ENCODE measurements around the gene EYA2. TPM values are rescaled to one million over a fixed set of nuclear protein-coding genes. Genes with fewer than 3 reads are reported as not detected.

Gene EYA2
- total RNA-seq, 1 donor from 2014 or later, result 1.8 TPM

GRCh38 chr20:47031821-47032220 is 137.2 kb downstream of the EYA2 start:
- H3K27me3 Mint-ChIP-seq (ENCODE audit: insufficient read depth, low read depth), result peaks cover 2% of the 10 kb centered on the region
- no peaks in the 10 kb centered on the region for H3K79me2 ChIP-seq (ENCODE audit: low read depth)
- no peak overlapping the region for H3K27ac Mint-ChIP-seq
- H3K4me1 Mint-ChIP-seq, result peaks cover 21% of the 10 kb centered on the region
- H3K9me3 Mint-ChIP-seq, result peaks cover 9% of the 10 kb centered on the region
- H2AFZ ChIP-seq (replicated peaks), result peak overlapping the region; percentile 55
- peak overlapping the region; percentile 64 for H3K4me2 ChIP-seq
- H3K4me1 ChIP-seq, result peaks cover 25% of the 10 kb centered on the region
- no peak overlapping the region for H3K4me3 Mint-ChIP-seq
- TF ChIP-seq, protein P1, sequence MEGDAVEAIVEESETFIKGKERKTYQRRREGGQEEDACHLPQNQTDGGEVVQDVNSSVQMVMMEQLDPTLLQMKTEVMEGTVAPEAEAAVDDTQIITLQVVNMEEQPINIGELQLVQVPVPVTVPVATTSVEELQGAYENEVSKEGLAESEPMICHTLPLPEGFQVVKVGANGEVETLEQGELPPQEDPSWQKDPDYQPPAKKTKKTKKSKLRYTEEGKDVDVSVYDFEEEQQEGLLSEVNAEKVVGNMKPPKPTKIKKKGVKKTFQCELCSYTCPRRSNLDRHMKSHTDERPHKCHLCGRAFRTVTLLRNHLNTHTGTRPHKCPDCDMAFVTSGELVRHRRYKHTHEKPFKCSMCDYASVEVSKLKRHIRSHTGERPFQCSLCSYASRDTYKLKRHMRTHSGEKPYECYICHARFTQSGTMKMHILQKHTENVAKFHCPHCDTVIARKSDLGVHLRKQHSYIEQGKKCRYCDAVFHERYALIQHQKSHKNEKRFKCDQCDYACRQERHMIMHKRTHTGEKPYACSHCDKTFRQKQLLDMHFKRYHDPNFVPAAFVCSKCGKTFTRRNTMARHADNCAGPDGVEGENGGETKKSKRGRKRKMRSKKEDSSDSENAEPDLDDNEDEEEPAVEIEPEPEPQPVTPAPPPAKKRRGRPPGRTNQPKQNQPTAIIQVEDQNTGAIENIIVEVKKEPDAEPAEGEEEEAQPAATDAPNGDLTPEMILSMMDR (IDR thresholded peaks at IDR 0.05), result no peak
- no peak for TF ChIP-seq EZH2 (IDR thresholded peaks at IDR 0.05)
- TF ChIP-seq EZH2phosphoT487 (IDR thresholded peaks at IDR 0.05), result no peak
- H3K27me3 ChIP-seq, result no peaks in the 10 kb centered on the region
- H3K4me3 ChIP-seq, result no peak overlapping the region
- H3K9ac ChIP-seq, result no peak overlapping the region
- H3F3A ChIP-seq (ENCODE audit: low read depth), result peaks cover 12% of the 10 kb centered on the region
- H3K36me3 ChIP-seq, result no peaks in the 10 kb centered on the region
- H4K20me1 ChIP-seq (ENCODE audit: low read depth), result no peaks in the 10 kb centered on the region
- no peaks in the 10 kb centered on the region for H3K36me3 Mint-ChIP-seq
- H3K27ac ChIP-seq, result peak overlapping the region; percentile 60
- peak; percentile 69 for DNase-seq (ENCODE audit: low spot score)
- H3K9me3 ChIP-seq (ENCODE audit: low read depth), result no peaks in the 10 kb centered on the region

DNA sequence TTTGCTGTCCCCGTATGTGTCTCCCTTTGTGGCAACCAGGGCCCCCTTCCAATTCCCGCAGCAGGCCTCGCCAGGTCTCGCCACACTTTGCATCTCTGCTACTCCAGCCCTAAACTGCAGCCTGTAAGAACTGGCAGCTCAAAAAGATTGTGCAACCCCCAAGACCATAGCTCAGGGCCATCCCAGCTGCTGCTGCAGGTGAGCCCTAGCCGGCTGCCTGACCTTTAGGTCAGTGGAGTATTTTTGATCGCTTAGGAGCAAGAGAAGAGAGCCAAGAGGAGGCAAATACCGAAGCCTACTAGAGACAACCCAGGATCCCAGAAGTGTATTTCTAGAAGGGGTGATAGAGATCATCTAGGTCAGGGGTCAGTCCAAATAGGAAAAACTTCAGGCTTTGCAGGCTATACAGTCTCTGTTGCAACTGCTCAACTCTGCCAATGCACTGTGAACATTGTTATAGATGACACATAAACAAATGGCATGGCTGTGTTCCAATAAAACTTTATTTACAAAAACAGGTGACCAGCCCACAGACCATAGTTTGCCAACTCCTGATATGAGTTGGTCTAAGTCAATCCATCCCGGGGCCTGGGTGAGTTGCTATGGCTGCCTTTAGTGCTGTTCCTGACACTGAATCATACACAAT is 138.4 kb downstream of the EYA2 start:
- H4K20me1 ChIP-seq (ENCODE audit: low read depth), result no peaks in the 10 kb centered on the region
- H3K9me3 Mint-ChIP-seq, result peaks cover 6% of the 10 kb centered on the region
- H3K36me3 ChIP-seq, result no peaks in the 10 kb centered on the region
- peaks cover 21% of the 10 kb centered on the region for H3K4me1 Mint-ChIP-seq
- no peak overlapping the region for H3K4me3 ChIP-seq
- H3K9me3 ChIP-seq (ENCODE audit: low read depth), result no peaks in the 10 kb centered on the region
- TF ChIP-seq EZH2phosphoT487 (IDR thresholded peaks at IDR 0.05) (no peak), EZH2 (IDR thresholded peaks at IDR 0.05) (no peak)
- TF ChIP-seq, protein P1 (IDR thresholded peaks at IDR 0.05), result no peak
- no peak for DNase-seq (ENCODE audit: low spot score)
- H3K36me3 Mint-ChIP-seq, result no peaks in the 10 kb centered on the region
- peaks cover 25% of the 10 kb centered on the region for H3K4me1 ChIP-seq
- no peak overlapping the region for H3K27ac Mint-ChIP-seq
- H3K27me3 ChIP-seq, result no peaks in the 10 kb centered on the region
- no peaks in the 10 kb centered on the region for H3K79me2 ChIP-seq (ENCODE audit: low read depth)
- peaks cover 2% of the 10 kb centered on the region for H3K27me3 Mint-ChIP-seq (ENCODE audit: insufficient read depth, low read depth)
- peaks cover 12% of the 10 kb centered on the region for H3F3A ChIP-seq (ENCODE audit: low read depth)
- H3K4me3 Mint-ChIP-seq, result no peak overlapping the region
- H3K9ac ChIP-seq, result no peak overlapping the region
- H3K27ac ChIP-seq, result no peak overlapping the region
- H2AFZ ChIP-seq (replicated peaks), result no peak overlapping the region
- H3K4me2 ChIP-seq, result no peak overlapping the region

GRCh38 chr20:47033665-47034064 is 139.0 kb downstream of the EYA2 start:
- no peaks in the 10 kb centered on the region for H4K20me1 ChIP-seq (ENCODE audit: low read depth)
- peaks cover 25% of the 10 kb centered on the region for H3K4me1 ChIP-seq
- Mint-ChIP-seq H3K4me3 (no peak overlapping the region), H3K36me3 (no peaks in the 10 kb centered on the region), H3K9me3 (peaks cover 2% of the 10 kb centered on the region), H3K27me3 (ENCODE audit: insufficient read depth, low read depth) (peaks cover 2% of the 10 kb centered on the region), H3K27ac (no peak overlapping the region), H3K4me1 (peaks cover 21% of the 10 kb centered on the region)
- no peak overlapping the region for H2AFZ ChIP-seq (replicated peaks)
- TF ChIP-seq, protein P1 (IDR thresholded peaks at IDR 0.05), result no peak
- TF ChIP-seq EZH2phosphoT487 (IDR thresholded peaks at IDR 0.05) (no peak), EZH2 (IDR thresholded peaks at IDR 0.05) (no peak)
- H3K9ac ChIP-seq, result no peak overlapping the region
- H3K27me3 ChIP-seq, result no peaks in the 10 kb centered on the region
- H3K4me3 ChIP-seq, result no peak overlapping the region
- H3K36me3 ChIP-seq, result no peaks in the 10 kb centered on the region
- H3K79me2 ChIP-seq (ENCODE audit: low read depth), result no peaks in the 10 kb centered on the region
- H3K9me3 ChIP-seq (ENCODE audit: low read depth), result no peaks in the 10 kb centered on the region
- H3K27ac ChIP-seq, result no peak overlapping the region
- peaks cover 12% of the 10 kb centered on the region for H3F3A ChIP-seq (ENCODE audit: low read depth)
- H3K4me2 ChIP-seq, result no peak overlapping the region
- no peak for DNase-seq (ENCODE audit: low spot score)
